ENCODE data around the gene GPRASP2.

- TF ChIP-seq CTCF (conservative IDR thresholded peaks at IDR 0.05; ENCODE audit: low read depth, low read length), result no peak
- no peak for TF ChIP-seq EZH2 (IDR thresholded peaks at IDR 0.05; ENCODE audit: low read length, unreplicated experiment)
- no peak for TF ChIP-seq EZH2phosphoT487 (IDR thresholded peaks at IDR 0.05; ENCODE audit: borderline replicate concordance, low read length)
These were observed 8.3 kb downstream of the GPRASP2 start, which contains the start of gene GPRASP3 for GRCh38 chrX:102720237-102721168.
